OCI-LY7 (cell line): ENCODE data around the gene PTPRU.

Source experiments
- EZH2phosphoT487 ChIP-seq: fragments of 200-600 bp; sonication (generic); IDR thresholded peaks from 2 replicates; pipeline ENCODE4 v1.6.1; 2018; ENCODE audit warnings: low read depth, borderline replicate concordance, mild to moderate bottlenecking, mixed run types, antibody characterized with exemption, low read length, moderate library complexity, mixed read lengths
- TF ChIP-seq, protein P1 (sequence below): fragments of 200-600 bp; sonication (generic); conservative IDR thresholded peaks from 2 replicates; pipeline ENCODE4 v1.5.1; 2014; ENCODE audit warnings: mild to moderate bottlenecking, antibody characterized with exemption, low read length, moderate library complexity, mixed read lengths

DNA sequence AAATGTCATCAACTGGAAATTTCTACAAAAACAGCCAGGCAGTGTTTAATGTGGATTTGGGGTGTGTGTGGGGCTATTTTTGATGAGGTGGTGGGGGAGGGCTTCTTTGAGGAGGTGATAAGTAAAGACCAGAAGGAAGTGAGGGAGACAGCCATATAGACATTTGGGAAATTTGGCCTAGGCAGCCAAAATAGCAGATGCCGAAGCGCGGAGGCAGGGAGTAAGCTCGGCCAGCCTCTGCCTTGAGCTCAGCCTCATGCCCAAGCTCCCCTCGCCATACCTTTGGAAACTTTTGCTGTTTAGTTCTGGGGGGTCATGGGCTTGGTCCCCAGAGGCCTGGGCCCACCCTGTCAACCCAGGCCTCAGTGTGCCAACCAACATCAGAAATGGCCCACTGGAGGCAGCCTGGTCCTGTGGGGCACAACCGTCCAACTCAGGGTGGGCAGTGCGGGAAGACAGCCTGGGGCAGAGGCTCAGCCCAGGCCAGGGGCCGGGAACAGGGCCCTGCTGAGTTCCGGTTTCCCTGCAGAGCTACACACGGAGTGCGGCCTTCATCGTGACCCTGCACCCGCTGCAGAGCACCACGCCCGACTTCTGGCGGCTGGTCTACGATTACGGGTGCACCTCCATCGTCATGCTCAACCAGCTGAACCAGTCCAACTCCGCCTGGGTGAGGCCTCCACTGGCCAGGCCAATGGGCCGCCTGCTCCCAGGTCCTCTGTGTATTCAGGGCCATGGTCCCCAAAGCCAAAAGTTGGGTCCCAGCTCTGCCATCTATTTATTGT is 84.0 kb downstream of the PTPRU start:
- TF ChIP-seq, protein P1, sequence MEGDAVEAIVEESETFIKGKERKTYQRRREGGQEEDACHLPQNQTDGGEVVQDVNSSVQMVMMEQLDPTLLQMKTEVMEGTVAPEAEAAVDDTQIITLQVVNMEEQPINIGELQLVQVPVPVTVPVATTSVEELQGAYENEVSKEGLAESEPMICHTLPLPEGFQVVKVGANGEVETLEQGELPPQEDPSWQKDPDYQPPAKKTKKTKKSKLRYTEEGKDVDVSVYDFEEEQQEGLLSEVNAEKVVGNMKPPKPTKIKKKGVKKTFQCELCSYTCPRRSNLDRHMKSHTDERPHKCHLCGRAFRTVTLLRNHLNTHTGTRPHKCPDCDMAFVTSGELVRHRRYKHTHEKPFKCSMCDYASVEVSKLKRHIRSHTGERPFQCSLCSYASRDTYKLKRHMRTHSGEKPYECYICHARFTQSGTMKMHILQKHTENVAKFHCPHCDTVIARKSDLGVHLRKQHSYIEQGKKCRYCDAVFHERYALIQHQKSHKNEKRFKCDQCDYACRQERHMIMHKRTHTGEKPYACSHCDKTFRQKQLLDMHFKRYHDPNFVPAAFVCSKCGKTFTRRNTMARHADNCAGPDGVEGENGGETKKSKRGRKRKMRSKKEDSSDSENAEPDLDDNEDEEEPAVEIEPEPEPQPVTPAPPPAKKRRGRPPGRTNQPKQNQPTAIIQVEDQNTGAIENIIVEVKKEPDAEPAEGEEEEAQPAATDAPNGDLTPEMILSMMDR = no peak
- no peak for TF ChIP-seq EZH2phosphoT487
